HG03565 (cell line): ENCODE results near the gene PLSCR1.
"Not testable (repeated sequence)": the region's sequence is repeated elsewhere in the genome, so short reads cannot be mapped to it uniquely, and the experiment has no call there.

ENCODE experiments used
- ATAC-seq: cut with Tn5 transposase; IDR thresholded peaks from one replicate; pipeline ENCODE4 v1.9.1; 2021; ENCODE audit warnings: mild to moderate bottlenecking, moderate library complexity; ENCODE audit not compliant: unreplicated experiment

The PLSCR1 gene

DNA sequence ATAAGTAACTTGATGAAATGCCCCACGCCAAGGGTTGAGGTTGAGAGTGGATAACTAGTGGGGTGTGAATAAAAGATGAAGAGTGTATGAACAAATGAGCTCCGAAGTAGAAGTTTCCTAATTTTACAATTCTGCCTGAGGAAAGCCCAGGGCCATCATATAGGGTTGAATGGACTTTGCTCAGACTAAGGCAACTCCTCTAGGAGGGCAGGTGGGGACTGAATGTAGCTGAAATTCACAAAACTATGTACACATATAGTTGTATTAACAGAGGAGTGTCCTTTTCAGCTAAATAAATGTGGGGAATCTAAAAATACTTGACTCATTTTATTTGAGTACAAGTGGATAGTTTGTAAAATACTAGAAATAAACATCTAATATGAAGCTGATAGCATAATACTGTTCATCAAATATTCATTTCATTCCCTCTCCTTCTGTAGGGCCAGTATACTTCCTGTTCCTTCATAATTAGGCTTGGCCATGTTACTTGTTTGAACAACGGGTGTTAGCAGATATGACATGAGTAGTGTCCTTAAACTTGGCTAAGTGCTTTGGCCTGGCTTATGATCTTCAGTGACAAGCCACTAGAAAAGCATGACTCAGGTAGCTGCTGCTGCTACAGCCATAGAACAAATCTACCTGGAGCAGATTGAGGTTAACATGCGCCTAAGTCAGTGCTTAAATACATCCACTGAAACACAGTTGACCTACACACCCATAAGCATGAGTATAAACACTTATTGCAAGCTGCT, 26.5 kb downstream of the PLSCR1 start:
- no peak for ATAC-seq

DNA sequence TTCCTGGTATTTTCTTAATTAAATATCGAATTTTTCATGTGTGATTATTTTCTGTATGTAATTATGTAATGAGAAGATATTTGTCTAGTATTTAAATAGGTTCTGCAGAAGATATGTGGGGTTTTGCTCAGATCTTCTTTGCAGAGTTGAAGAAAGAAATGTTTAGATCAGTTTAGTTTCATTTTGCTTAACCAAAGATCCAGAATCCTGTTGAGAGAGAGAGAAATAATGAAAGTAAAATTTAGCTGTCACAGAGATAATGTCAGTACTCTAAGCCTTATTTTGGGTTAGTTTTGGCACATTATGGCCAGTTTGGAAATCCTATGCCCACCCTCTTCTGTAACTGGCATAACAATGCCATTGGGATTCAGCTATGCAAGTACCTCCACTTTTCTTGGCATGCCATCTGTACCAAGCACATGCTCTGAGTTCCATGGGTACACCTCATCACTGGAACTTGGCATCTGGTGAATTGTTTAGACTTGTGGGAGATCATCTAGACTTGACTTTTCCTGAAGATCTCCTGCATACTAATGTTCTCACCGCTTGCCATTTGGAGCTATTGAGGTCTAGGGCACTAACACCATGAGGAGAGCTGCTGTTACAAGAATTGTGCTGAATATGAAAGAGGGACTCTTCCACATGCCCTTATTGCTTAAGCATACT, 30.9 kb downstream of the PLSCR1 start:
- ATAC-seq, result no peak

DNA sequence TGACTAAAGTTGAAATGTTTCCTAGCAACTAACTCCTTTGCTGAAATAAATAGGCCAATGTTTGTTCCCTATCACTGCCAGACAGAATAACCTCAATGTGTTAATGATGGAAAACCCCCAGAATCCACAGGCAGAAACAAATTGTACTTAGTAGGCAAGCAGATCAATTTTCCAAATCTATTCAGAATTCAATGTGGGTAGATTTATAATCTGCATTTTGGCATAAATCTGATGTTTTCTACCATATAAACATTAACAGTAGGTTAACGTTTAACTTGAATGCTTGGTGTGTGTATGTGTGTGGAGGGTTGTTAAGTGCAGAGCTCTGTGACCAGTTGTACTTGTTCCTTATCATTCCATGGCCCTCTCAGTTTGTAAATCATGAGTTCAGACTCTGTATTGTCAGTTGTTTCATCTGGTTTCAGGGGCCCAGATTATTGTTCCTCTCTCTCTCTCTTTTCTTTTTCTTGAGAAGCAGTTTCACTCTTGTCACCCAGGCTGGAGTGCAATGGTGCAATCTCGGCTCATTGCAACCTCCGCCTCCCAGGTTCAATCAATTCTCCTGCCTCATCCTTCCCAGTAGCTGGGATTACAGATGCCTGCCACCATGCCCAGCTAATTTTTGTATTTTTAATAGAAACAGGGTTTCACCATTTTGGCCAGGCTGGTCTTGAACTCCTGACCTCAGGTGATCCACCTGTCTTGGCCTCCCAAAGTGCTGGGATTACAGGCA, 32.8 kb downstream of the PLSCR1 start:
- ATAC-seq, result no peak

DNA sequence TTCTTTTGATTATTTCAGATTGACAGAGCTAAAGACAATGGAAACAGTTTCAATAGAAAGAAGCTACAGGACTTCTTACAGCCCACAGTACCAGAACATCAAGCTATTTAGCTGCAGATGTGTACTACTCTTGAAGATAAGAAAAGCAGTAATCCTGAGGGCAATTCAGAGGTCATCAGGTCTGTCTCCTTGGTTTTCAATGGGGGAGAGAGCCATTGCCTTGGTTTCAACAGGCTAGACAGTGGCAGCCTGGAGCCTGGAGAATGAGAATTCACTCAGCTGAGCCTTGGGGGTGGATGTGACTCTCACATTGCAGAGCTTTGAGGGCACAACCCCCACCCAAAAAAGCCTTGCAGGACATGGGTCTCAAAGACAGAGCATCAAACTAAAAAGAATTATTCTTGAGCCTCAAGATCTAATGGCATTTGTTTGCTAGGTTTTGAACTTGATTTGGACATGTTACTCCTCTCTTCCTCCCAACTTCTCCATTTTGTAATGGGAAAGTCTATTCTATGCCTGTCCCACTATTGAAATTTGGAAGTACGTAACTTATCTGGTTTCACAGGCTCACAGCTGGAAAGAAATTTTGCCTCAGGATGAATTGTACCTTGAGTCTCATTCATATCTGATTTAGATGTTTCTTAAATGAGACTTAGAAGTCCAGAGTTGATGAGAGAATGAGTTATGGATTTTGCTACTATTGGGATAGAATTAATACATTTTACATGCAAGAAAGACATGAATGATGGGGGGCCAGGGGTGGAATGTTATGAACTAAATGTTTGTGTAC, 36.9 kb downstream of the PLSCR1 start:
- ATAC-seq, result no peak

DNA sequence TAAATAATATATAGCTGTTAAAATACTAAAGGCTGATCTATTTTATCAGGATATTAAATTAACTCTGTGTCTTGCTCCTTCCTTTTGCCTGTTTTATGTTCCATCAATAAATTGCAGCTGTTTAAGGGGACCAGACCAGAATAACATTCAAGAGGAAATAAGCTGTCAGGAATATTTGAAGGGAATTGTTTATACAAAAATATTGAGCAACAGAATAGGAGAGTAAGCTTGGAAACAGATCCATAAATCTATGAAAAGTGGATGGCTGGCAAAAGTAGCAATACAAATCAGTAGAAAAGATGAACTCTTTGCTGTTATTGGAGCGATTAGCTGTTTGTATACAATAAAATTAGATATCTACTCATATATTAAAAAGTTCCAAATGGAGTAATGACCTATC, 38.9 kb downstream of the PLSCR1 start:
- ATAC-seq, result no peak

DNA sequence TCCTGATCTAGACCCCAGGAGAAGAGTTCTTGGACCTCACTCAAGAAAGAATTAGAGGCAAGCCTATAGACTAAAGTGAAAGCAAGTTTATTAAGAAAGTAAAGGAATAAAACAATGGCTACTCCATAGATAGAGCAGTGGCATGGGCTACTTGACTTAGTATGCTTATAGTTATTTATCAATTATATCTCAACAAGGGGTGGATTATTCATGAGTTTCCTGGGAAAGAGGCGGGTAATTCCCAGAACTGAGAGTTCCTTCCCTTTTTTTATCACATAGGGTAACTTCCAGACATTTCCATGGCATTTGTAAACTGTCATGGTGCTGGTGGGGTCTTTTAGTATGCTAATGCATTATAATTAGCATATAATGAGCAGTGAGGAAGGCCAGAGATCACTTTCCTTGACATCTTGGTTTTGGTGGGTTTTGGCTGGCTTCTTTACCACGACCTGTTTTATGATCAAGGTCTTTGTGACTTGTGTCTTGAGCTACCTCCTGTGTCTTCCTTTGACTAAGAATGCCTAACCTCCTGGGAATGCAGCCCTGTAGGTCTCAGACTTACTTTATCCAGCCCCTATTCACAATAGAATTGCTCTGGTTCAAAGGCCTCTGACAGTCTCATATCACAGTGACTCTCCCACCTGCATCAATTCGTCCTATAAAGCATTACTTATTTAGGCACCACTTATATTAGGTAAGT, 39.8 kb downstream of the PLSCR1 start:
- no peak for ATAC-seq

DNA sequence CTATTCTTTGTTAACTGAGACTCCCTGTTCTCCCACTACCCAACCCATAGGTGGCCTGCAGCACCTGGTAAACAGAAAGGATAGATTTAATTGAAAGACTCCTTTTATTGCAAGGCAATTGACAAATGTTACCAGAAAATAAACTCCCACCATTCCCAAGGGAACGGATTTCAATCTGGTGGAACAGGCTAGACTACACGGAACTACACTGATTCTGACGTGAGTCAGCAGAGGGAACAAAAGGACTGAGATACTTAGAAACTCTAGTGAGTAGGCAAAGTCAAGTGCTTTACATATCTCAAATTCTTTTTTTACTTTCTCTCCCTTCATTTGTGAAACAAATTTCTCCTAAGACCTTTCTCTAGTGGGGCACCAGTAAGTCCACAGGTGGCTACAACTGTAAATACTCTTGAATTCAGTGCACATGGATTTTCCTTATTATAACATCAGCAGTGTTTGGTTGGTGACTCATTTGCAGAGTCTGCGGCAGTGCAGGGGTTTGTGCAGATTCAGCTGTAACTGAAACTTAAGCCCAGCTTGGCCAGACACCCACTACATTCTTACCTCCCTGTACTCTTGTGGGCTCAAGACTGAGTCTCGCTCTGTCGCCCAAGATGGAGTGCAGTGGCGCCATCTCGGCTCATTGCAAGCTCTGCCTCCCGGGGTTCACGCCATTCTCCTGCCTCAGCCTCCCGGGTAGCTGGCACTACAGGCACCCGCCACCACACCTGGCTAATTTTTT, 40.8 kb downstream of the PLSCR1 start:
- ATAC-seq, result peak; percentile 98

DNA sequence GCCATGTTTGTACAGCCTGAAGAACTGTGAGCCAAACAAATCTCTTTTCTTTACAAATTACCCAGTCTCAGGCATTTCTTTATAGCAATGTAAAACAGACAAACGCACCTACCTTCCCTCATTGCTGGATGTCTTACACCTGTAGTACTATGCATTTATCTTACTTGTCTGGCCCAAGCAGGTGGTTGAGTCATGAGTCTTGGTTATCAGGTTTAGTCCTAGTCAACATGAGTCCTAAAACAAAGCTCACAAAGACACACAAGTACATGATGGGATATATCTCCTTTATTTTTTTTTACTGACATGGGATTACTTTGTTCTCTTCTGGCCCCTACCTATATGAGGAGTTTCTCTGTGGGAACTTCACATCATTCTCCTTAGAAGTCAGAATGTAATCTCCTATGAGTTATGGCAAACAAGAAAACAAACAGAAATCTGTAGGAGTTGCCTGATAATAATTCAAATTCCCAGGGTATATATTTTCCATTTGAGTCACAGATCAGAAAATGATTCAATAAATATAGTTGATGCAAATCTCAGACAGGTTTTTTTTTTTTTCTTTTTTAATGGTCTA, 41.4 kb downstream of the PLSCR1 start:
- ATAC-seq, result no peak

DNA sequence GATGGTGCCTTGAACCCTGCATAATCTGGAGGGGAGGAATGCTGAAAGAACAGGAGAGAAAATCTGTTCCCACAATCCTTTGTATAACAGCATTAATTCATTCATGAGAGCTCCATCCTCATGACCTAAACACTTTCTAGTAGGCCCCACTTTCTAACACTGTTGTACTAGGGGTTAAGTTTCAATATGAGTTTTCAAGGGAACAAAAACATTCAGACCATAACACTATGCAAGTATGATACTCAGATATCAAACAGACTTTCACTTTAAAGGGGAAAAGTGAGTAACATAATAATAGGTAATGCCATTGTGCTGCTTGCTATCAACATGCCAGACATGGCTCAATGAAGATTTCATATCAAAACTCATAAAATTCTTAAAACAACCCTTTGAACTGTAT, 42.7 kb downstream of the PLSCR1 start:
- peak; percentile 37 for ATAC-seq

DNA sequence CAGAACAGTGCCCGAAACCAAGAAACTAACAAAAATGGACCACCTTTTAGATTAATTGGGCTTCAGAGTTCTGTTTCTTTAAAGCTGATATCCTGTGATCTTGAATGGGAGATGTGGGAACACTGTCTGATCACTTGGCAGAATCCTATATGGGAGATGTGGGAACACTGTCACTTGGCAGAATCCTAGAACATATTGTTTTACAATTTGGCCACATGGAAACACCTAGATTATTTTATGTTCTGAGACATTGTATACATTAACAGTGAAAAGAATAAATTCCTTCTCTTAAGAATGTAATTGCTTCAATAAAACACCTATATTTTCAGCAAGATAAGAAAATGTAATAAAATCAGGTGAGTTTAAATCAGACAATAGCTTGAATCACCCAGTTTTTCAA, 44.7 kb downstream of the PLSCR1 start:
- no peak for ATAC-seq

DNA sequence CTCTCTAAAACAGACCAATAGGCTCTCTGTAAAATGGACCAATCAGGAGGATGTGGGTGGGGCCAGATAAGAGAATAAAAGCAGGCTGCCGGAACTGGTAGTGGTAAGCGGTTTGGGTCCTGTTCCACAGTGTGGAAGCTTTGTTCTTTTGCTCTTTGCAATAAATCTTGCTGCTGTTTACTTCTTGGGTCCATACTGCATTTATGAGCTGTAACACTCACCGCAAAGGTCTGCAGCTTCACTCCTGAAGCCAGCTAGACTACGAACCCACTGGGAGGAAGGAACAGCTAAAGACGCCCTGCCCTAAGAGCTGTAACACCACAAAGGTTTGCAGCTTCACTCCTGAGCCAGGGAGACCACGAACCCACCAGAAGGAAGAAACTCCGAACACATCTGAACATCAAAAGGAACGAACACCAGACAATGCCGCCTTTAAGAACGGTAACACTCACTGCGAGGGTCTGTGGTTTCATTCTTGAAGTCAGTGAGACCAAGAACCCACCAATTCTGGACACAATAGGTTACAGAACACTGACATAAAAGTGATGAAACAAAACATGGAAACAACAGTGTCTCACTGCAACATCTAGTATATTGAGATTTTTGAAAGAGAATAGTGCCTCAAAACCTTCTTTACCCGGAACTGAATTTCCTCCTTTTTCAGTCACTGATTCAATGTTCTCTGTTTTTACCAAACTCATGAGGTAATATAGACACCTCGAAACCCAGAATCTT, 46.2 kb downstream of the PLSCR1 start:
- ATAC-seq, result no peak

DNA sequence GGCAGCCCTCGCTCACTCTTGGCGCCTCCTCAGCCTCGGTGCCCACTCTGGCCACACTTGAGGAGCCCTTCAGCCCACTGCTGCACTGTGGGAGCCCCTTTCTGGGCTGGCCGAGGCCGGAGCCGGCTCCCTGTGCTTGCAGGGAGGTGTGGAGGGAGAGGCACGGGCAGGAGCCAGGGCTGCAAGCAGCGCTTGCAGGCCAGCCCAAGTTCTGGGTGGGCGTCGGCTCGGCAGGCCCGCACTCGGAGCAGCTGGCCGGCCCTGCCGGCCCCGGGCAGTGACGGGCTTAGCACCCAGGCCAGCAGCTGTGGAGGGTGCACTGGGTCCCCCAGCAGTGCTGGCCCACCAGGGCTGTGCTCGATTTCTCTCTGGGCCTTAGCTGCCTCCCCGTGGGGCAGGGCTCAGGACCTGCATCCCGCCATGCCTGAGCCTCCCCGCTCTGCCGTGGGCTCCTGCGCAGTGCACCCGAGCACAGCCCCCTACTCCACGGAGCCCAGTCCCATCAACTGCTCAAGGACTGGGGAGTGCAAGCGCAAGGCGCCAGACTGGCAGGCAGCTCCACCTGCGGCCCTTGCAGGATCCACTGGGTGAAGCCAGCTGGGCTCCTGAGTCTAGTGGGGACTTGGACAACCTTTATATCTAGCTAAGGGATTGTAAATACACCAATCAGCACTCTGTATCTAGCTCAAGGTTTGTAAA, 47.1 kb downstream of the PLSCR1 start:
- ATAC-seq, result not testable (repeated sequence)

DNA sequence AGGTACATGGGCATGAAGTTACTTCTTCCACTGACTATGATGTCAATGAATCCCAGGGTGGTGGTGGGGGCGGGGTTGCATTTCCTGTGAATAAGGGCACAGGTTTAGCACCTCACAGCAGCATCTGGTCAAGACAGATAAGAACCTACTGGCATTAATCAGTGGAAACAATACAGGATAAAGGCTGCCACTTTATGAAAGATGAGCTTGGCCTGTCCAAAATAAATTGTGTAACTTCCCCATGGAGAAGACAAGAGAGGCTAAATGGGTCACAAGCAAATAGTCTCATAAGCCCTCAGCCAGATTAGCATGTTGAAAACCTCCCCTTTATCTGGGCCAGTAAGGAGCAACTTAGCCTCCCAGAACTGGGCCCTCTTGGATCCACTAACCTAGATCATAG, 47.7 kb downstream of the PLSCR1 start:
- ATAC-seq, result no peak

DNA sequence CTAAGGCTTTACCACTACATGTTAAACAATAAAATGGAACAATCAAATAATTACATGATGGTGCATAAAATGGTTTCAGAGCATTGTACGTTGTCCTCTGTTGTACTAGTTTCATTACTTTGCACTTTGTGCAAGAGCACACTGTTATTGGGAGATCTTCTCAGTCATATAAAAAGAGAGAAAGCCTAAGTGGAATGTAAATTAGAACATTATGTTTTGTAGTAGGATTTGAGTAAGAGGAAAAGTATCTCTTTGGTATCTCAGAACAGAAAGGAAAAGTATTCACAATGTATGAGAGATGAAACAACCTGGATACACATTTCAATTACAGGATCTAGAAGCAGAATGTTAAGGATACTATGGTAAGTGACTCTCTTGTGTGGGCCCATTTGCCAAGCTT, 48.2 kb downstream of the PLSCR1 start:
- no peak for ATAC-seq

DNA sequence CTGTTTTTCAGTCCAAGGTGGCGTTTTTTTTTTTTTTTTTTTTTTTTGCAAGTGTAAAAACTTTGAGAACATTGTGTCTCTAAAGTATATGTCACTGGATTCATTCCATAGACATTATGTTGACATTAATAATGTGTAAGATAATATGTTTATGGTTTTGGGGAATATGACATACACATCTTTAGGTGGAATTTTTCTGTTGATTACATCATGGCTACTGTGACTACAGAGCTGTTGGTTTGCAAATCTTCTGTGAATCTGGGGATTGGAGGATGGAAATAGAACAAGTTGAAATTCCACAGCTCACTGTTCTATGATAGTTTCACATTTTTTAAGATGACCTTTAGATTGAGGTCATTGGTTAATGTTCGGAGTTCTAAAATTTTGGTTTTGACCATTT, 50.6 kb downstream of the PLSCR1 start:
- ATAC-seq, result no peak

DNA sequence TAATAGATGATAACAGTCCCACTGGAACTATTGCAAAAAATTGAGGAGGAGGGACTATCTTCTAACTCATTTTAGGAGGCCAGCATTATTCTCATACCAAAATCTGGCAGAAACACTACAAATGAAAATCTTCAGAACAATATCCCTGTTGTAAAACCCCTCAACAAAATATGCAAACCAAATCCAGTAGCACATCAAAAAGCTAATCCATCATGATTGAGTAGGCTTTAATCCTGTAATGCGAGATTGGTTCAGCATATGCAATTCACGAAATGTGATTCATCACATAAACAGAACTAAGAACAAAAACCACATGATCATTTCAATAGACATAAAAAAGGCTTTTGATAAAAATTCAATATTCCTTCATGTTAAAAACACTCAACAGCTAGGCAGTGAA, 51.2 kb downstream of the PLSCR1 start:
- ATAC-seq, result no peak

DNA sequence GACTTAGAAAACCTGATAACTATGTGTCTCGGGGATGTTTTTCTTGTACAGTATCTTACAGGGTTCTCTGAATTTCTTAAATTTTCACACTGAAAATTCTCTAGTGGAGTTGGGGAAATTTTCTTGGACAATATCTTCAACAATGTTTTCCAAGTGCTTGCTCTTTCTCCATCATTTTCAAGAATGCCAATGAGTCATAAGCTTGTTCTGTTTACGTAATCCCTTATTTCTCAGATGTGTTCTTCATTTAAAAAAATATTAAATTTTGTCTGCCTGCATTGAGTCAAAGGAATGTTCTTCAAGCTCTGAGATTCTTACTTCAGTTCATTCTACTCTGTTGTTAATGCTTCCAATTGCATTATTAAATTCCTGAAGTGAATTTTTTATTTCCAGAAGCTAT, 53.1 kb downstream of the PLSCR1 start:
- no peak for ATAC-seq

DNA sequence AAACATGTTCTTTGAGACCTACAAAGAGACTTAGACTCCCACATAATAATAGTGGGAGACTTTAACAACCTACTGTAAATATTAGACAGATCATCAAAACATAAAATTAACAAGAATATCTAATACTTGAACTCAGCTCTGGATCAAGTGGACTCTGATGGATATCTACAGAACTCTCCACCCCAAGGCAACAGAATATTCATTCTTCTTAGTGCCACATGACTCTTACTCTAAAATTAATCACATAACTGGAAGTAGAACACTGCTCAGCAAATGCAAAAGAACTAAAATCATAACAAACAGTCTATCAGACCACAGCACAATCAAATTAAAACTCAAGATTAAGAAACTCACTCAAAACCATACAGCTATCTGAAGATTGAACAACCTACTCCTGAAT, 59.1 kb downstream of the PLSCR1 start:
- no peak for ATAC-seq
